ENCODE data around the gene TTC4.

Gene TTC4

GRCh38 chr1:54764922-54765561 is 49.4 kb downstream of the TTC4 start:
- Histone ChIP-seq H3K27ac (peak overlapping the region; percentile 52), H3K27me3 (no peaks in the 10 kb centered on the region)
- no peak for TF ChIP-seq CTCF (IDR thresholded peaks at IDR 0.05)

GRCh38 chr1:54766726-54767125 is 51.1 kb downstream of the TTC4 start:
- Histone ChIP-seq H3K36me3 (no peaks in the 10 kb centered on the region), H3K4me1 (ENCODE audit: control insufficient read depth in 1 of 2, insufficient read depth in 1 of 2, low read depth in 1 of 2, low read length in 1 of 2) (peaks cover 13 to 16% of the 10 kb centered on the region in 2 experiments), H3K4me3 (ENCODE audit: low read depth in 1 of 2, low read length in 1 of 2) (no peak overlapping the region), H3K9me3 (no peaks in the 10 kb centered on the region), H3K27me3 (no peaks in the 10 kb centered on the region), H3K27ac (no peak overlapping the region)
- TF ChIP-seq CTCF (IDR thresholded peaks at IDR 0.05), result no peak

More at GRCh38 chr1:54764922-54765561, 49.4 kb downstream of the TTC4 start:
- Histone ChIP-seq H3K9me3 (no peaks in the 10 kb centered on the region), H3K36me3 (no peaks in the 10 kb centered on the region), H3K4me1 (ENCODE audit: control insufficient read depth in 1 of 2, insufficient read depth in 1 of 2, low read depth in 1 of 2, low read length in 1 of 2) (peaks cover 13 to 16% of the 10 kb centered on the region in 2 experiments), H3K4me3 (ENCODE audit: low read depth in 1 of 2, low read length in 1 of 2) (peak overlapping the region; percentile 86 to 95)

GRCh38 chr1:54767526-54767925 is 51.9 kb downstream of the TTC4 start:
- Histone ChIP-seq H3K27me3 (no peaks in the 10 kb centered on the region), H3K9me3 (no peaks in the 10 kb centered on the region), H3K4me1 (ENCODE audit: control insufficient read depth in 1 of 2, insufficient read depth in 1 of 2, low read depth in 1 of 2, low read length in 1 of 2) (peaks cover 13 to 16% of the 10 kb centered on the region in 2 experiments), H3K36me3 (no peaks in the 10 kb centered on the region), H3K4me3 (ENCODE audit: low read depth in 1 of 2, low read length in 1 of 2) (no peak overlapping the region), H3K27ac (no peak overlapping the region)
- TF ChIP-seq CTCF (IDR thresholded peaks at IDR 0.05), result no peak

- no peaks in the 10 kb centered on the region for H3K36me3 ChIP-seq
- H3K4me1 ChIP-seq (ENCODE audit: control insufficient read depth in 1 of 2, insufficient read depth in 1 of 2, low read depth in 1 of 2, low read length in 1 of 2), result peaks cover 13 to 16% of the 10 kb centered on the region in 2 experiments
- no peaks in the 10 kb centered on the region for H3K27me3 ChIP-seq
- no peak overlapping the region for H3K27ac ChIP-seq
- H3K9me3 ChIP-seq, result no peaks in the 10 kb centered on the region
- TF ChIP-seq CTCF (IDR thresholded peaks at IDR 0.05), result no peak
- H3K4me3 ChIP-seq (ENCODE audit: low read depth in 1 of 2, low read length in 1 of 2), result no peak overlapping the region
These were observed 52.4 kb downstream of the TTC4 start for GRCh38 chr1:54768093-54768492.

- no peaks in the 10 kb centered on the region for H3K4me1 ChIP-seq (ENCODE audit: control insufficient read depth in 1 of 2, insufficient read depth in 1 of 2, low read depth in 1 of 2, low read length in 1 of 2)
- no peak for TF ChIP-seq CTCF (IDR thresholded peaks at IDR 0.05)
- no peak overlapping the region for H3K4me3 ChIP-seq (ENCODE audit: low read depth in 1 of 2, low read length in 1 of 2)
- H3K9me3 ChIP-seq, result no peaks in the 10 kb centered on the region
- no peaks in the 10 kb centered on the region for H3K27me3 ChIP-seq
- no peak overlapping the region for H3K27ac ChIP-seq
- H3K36me3 ChIP-seq, result no peaks in the 10 kb centered on the region
These were observed 57.3 kb downstream of the TTC4 start for GRCh38 chr1:54772951-54773350.
